Fibroblast of villous mesenchyme (primary cell): ENCODE results near the gene CACNA1S. TPM values are rescaled to one million over a fixed set of nuclear protein-coding genes. Genes with fewer than 3 reads are reported as not detected.

Experiments
- DNase-seq: peaks from one replicate; pipeline ENCODE4 v3.0.0-alpha.2; 2010; ENCODE audit warnings: low read depth
- H3K4me3 ChIP-seq: 2 replicates; pipeline ENCODE4 v1.5.1; 2011; ENCODE audit warnings: low read depth, mild to moderate bottlenecking, low read length
- CTCF ChIP-seq: IDR thresholded peaks from 2 replicates; pipeline ENCODE4 v1.5.1; 2012; ENCODE audit warnings: low read depth, mild to moderate bottlenecking, low read length; ENCODE audit not compliant: insufficient read depth
- total RNA-seq: library from RNA; depleted of rRNA; stranded (reverse); fragments of >200 nt; gene quantifications from 2 replicates; pipeline ENCODE4 v1.2.3, GENCODE V29; 2012

The CACNA1S gene
- total RNA-seq, 1 donor, result not detected

DNA sequence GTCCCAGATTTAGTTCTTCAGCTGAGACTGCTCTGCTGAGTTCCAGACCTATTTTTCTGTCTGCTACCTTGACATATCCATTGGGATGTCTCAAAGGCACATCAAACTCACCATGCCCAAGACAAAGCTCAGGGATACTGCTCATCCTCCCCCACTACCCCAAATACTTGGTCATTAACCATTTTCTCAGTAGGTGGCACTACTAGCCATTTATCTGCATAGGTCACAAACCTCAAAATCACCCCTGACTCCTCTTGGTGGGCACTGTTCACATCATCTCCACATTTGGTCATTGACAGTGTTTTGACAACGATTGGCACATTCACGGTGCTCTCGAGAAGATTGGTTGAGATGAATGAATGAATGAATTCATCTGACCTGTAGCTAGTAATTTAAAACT, 32.1 kb downstream of the CACNA1S start:
- H3K4me3 ChIP-seq, result no peak overlapping the region
- no peak for DNase-seq
- TF ChIP-seq CTCF, result no peak

GRCh38 chr1:201077736-201078135, 34.5 kb downstream of the CACNA1S start:
- no peak for DNase-seq
- H3K4me3 ChIP-seq, result no peak overlapping the region
- TF ChIP-seq CTCF, result no peak

- no peak for TF ChIP-seq CTCF
- H3K4me3 ChIP-seq, result no peak overlapping the region
- no peak for DNase-seq
These were observed 35.1 kb downstream of the CACNA1S start for GRCh38 chr1:201077116-201077515.

DNA sequence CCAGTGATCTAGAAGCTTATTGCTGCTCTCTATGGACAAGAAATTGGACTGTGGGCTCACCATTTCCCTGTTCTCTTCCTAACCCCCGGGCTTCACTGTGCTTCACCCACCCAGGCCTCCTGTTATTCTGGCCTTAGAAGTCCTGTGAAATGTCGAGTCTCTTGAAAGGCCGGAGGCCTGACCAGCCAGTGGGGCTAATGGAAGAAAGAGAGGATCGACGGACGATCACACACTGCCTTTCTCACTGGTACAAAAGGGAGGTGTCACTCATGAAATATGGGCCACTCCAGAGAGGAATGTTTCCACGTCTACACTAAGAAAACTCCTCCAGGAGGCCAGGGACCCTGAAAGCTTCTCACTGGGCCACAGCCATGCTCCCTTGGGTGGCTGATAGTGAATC, 36.1 kb downstream of the CACNA1S start:
- H3K4me3 ChIP-seq, result no peak overlapping the region
- TF ChIP-seq CTCF, result no peak
- DNase-seq, result no peak

- no peak overlapping the region for H3K4me3 ChIP-seq
- TF ChIP-seq CTCF, result no peak
- no peak for DNase-seq
These were observed 38.2 kb downstream of the CACNA1S start for GRCh38 chr1:201074018-201074417.

DNA sequence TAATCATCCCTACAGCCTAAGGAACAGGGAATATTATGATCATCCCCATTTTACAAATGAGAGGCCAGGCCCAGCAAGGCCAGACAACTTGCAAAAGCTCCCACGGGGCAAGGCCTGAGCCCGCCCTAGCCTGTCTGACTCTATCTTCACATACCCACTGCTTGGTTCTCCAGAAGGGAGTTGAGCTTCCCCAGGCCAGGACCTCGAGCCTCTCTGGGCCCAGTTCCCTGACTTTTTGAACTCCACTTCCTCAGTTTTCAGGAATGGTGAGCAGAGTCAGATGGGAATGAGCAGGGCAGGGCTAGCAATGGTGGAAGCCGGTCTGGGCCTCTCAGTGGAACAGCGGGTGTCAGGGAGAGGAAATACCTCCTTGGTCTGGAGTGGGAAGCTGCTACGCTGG, 39.3 kb downstream of the CACNA1S start:
- TF ChIP-seq CTCF, result no peak
- no peak for DNase-seq
- no peak overlapping the region for H3K4me3 ChIP-seq

- no peak for DNase-seq
- TF ChIP-seq CTCF, result no peak
These were observed 40.1 kb downstream of the CACNA1S start for GRCh38 chr1:201072149-201072548.

More at GRCh38 chr1:201072149-201072548, 40.1 kb downstream of the CACNA1S start:
- H3K4me3 ChIP-seq, result no peak overlapping the region
